IMR-90 (cell line): Measurements from ENCODE around the gene PHPT1. TPM values are rescaled to one million over a fixed set of nuclear protein-coding genes. Genes with fewer than 3 reads are reported as not detected.
A peak's percentile ranks its signal among the peaks of the same experiment; 100 is the strongest.

Experiments used
- ATAC-seq: fragments of 200-7000 bp; cut with Tn5 transposase; 2 replicates; pipeline ENCODE4 v1.9.1; 2020; ENCODE audit warnings: low read depth, mild to moderate bottlenecking, moderate library complexity
- BruUV-seq: library from RNA; stranded (reverse); fragments of 400-500 nt; replicated peaks from 2 replicates; lab custom pipeline; 2021; lab: Mats Ljungman, UMichigan
- CTCF ChIA-PET: fragments of 300-600 bp; formaldehyde crosslinking; extraction: SDS; loops from one replicate; lab custom pipeline; 2021; ENCODE audit warnings: antibody characterized with exemption; lab: Yijun Ruan, JAX
- POLR2A ChIA-PET: fragments of 300-600 bp; sonication (Branson Sonifier 250); formaldehyde crosslinking; loops from one replicate; lab custom pipeline; 2022; ENCODE audit warnings: antibody characterized with exemption; ENCODE audit not compliant: unreplicated experiment; lab: Charles Lee
- DNase-seq: peaks from one replicate; pipeline ENCODE4 v3.0.0; 2013
- H2AFZ ChIP-seq: replicated peaks from 2 replicates; pipeline ENCODE3; 2013; ENCODE audit warnings: low read length, mild to moderate bottlenecking; ENCODE audit not compliant: poor library complexity
- H2AK5ac ChIP-seq: 2 replicates; pipeline ENCODE4 v1.6.1; 2013; ENCODE audit warnings: low read depth, low read length, inconsistent platforms
- H2AK9ac ChIP-seq: replicated peaks from 2 replicates; pipeline ENCODE3; 2013; ENCODE audit warnings: mild to moderate bottlenecking, low read depth, low read length, moderate library complexity; ENCODE audit not compliant: poor library complexity
- H2BK120ac ChIP-seq: 2 replicates; pipeline ENCODE4 v1.6.1; 2013; ENCODE audit warnings: low read depth, low read length, inconsistent platforms
- H2BK15ac ChIP-seq: 3 replicates; pipeline ENCODE4 v1.6.1; 2013; ENCODE audit warnings: low read depth, low read length, inconsistent platforms
- H2BK20ac ChIP-seq: 2 replicates; pipeline ENCODE4 v1.6.1; 2013; ENCODE audit warnings: low read depth, mild to moderate bottlenecking, inconsistent platforms, low read length, moderate library complexity
- H2BK5ac ChIP-seq: 2 replicates; pipeline ENCODE4 v1.6.1; 2013; ENCODE audit warnings: mild to moderate bottlenecking, low read depth, low read length, inconsistent platforms; ENCODE audit not compliant: poor library complexity, severe bottlenecking
- H3K14ac ChIP-seq: replicated peaks from 2 replicates; pipeline ENCODE4 v1.6.1; 2013; ENCODE audit warnings: low read depth, low read length, inconsistent platforms
- H3K18ac ChIP-seq: 2 replicates; pipeline ENCODE4 v1.6.1; 2013; ENCODE audit warnings: low read depth, low read length, control low read depth
- H3K23ac ChIP-seq: 2 replicates; pipeline ENCODE4 v1.6.1; 2013; ENCODE audit warnings: low read depth, low read length, inconsistent platforms
- H3K27ac ChIP-seq: 2 replicates; pipeline ENCODE4 v1.5.1; 2013; ENCODE audit warnings: mild to moderate bottlenecking, control low read depth, low read length; ENCODE audit not compliant: insufficient read depth
- H3K27me3 ChIP-seq: 2 replicates; pipeline ENCODE4 v1.6.1; 2013; ENCODE audit warnings: low read length; ENCODE audit not compliant: control insufficient read depth, insufficient read depth
- H3K36me3 ChIP-seq: 2 replicates; pipeline ENCODE4 v1.6.1; 2013; ENCODE audit warnings: low read length, mixed read lengths; ENCODE audit not compliant: control insufficient read depth, insufficient read depth
- H3K4ac ChIP-seq: 2 replicates; pipeline ENCODE4 v1.6.1; 2013; ENCODE audit warnings: low read depth, low read length, inconsistent platforms
- H3K4me1 ChIP-seq: 2 replicates; pipeline ENCODE4 v1.6.1; 2013; ENCODE audit warnings: low read length, mixed read lengths; ENCODE audit not compliant: control insufficient read depth, insufficient read depth
- H3K4me2 ChIP-seq: 2 replicates; pipeline ENCODE4 v1.6.1; 2013; ENCODE audit warnings: low read depth, mild to moderate bottlenecking, control low read depth, low read length, moderate library complexity
- H3K4me3 ChIP-seq: 2 replicates; pipeline ENCODE4 v1.5.1; 2013; ENCODE audit warnings: low read depth, mild to moderate bottlenecking, control low read depth, low read length, moderate library complexity; ENCODE audit not compliant: insufficient read depth
- H3K56ac ChIP-seq: 2 replicates; pipeline ENCODE4 v1.6.1; 2013; ENCODE audit warnings: low read length, inconsistent platforms; ENCODE audit not compliant: insufficient read depth; ENCODE audit errors: extremely low read depth
- H3K79me1 ChIP-seq, 2 experiments: 2 replicates each; pipeline ENCODE4 v1.6.1; 2013; ENCODE audit warnings: low read length in 2 of 2, inconsistent platforms in 1 of 2, low read depth in 1 of 2
- H3K9ac ChIP-seq: 2 replicates; pipeline ENCODE4 v1.6.1; 2013; ENCODE audit warnings: low read depth, low read length, control low read depth
- H3K9me1 ChIP-seq: 2 replicates; pipeline ENCODE4 v1.6.1; 2013; ENCODE audit warnings: low read length, inconsistent platforms; ENCODE audit not compliant: insufficient read depth
- H3K9me3 ChIP-seq: 2 replicates; pipeline ENCODE4 v1.6.1; 2013; ENCODE audit warnings: low read length; ENCODE audit not compliant: control insufficient read depth, insufficient read depth
- H4K20me1 ChIP-seq: 2 replicates; pipeline ENCODE4 v1.6.1; 2013; ENCODE audit warnings: low read length, inconsistent platforms; ENCODE audit not compliant: insufficient read depth
- H4K5ac ChIP-seq: 2 replicates; pipeline ENCODE4 v1.6.1; 2013; ENCODE audit warnings: mild to moderate bottlenecking, low read depth, low read length, control low read depth
- H4K8ac ChIP-seq, 2 experiments: 2 replicates each; pipeline ENCODE4 v1.6.1; 2013; ENCODE audit warnings: low read depth in 2 of 2, low read length in 2 of 2, control low read depth in 1 of 2, inconsistent platforms in 1 of 2
- H4K91ac ChIP-seq: 2 replicates; pipeline ENCODE4 v1.6.1; 2013; ENCODE audit warnings: low read depth, low read length, inconsistent platforms; ENCODE audit not compliant: insufficient read depth
- BHLHE40 ChIP-seq: fragments of 150-350 bp; IDR thresholded peaks from 2 replicates; pipeline ENCODE4 v1.6.1; 2016; ENCODE audit warnings: mild to moderate bottlenecking, low read depth, low read length
- CEBPB ChIP-seq: IDR thresholded peaks from 2 replicates; pipeline ENCODE4 v1.6.1; 2012; ENCODE audit warnings: low read depth, low read length, improper control_type of control experiment
- CHD1 ChIP-seq: IDR thresholded peaks from 2 replicates; pipeline ENCODE4 v1.6.1; 2012; ENCODE audit warnings: low read depth, low read length, improper control_type of control experiment
- FOS ChIP-seq: fragments of 150-350 bp; IDR thresholded peaks from 2 replicates; pipeline ENCODE4 v1.6.1; 2016; ENCODE audit warnings: low read depth, low read length
- MAFK ChIP-seq: IDR thresholded peaks from 2 replicates; pipeline ENCODE4 v1.6.1; 2012; ENCODE audit warnings: low read depth, low read length, improper control_type of control experiment
- MAZ ChIP-seq: IDR thresholded peaks from 2 replicates; pipeline ENCODE4 v1.6.1; 2012; ENCODE audit warnings: low read depth, mild to moderate bottlenecking, low read length, improper control_type of control experiment, moderate library complexity, borderline replicate concordance
- MXI1 ChIP-seq: IDR thresholded peaks from 2 replicates; pipeline ENCODE4 v1.6.1; 2012; ENCODE audit warnings: low read depth, mild to moderate bottlenecking, low read length, moderate library complexity, borderline replicate concordance
- NFE2L2 ChIP-seq: fragments of 150-350 bp; IDR thresholded peaks from 2 replicates; pipeline ENCODE4 v1.6.1; 2016; ENCODE audit warnings: low read depth, mild to moderate bottlenecking, low read length
- POLR2A ChIP-seq: IDR thresholded peaks from 2 replicates; pipeline ENCODE4 v1.6.1; 2012; ENCODE audit warnings: mild to moderate bottlenecking, low read depth, low read length
- RAD21 ChIP-seq: IDR thresholded peaks from 2 replicates; pipeline ENCODE4 v1.6.1; 2012; ENCODE audit warnings: low read length, improper control_type of control experiment
- RCOR1 ChIP-seq: IDR thresholded peaks from 2 replicates; pipeline ENCODE4 v1.6.1; 2012; ENCODE audit warnings: mild to moderate bottlenecking, low read length, improper control_type of control experiment; ENCODE audit not compliant: insufficient replicate concordance
- RFX5 ChIP-seq: IDR thresholded peaks from 2 replicates; pipeline ENCODE4 v1.8.0; 2012; ENCODE audit warnings: low read depth, mild to moderate bottlenecking, low read length, moderate library complexity
- SMC3 ChIP-seq: fragments of 150-350 bp; IDR thresholded peaks from 2 replicates; pipeline ENCODE4 v1.6.1; 2016; ENCODE audit warnings: low read depth, mild to moderate bottlenecking, antibody characterized with exemption, low read length, moderate library complexity
- WGBS, 2 experiments: methylation state at CpG; one replicate each; pipeline versions ENCODE4 v1.1.5 to v1.1.7; 2013; ENCODE audit warnings: missing lambda C conversion rate in 2 of 2; ENCODE audit not compliant: insufficient read length in 1 of 2; ENCODE audit errors: extremely low coverage in 2 of 2; 5-methylcytosine and 5-hydroxymethylcytosine counted together
- dilution Hi-C: fragments of 300-500 bp; cut with HindIII; formaldehyde crosslinking; loops from one replicate; pipeline ENCODE4 v1.14.3; 2018; ENCODE audit warnings: low sequenced_read_pairs; ENCODE audit not compliant: unreplicated experiment
- in situ Hi-C: fragments of 300-500 bp; cut with MboI; formaldehyde crosslinking; loops from 3 replicates; pipeline ENCODE4 v1.14.3; 2019; ENCODE audit warnings: low sequenced_read_pairs, inconsistent platforms, mixed read lengths
- intact Hi-C: fragments of 100-400 bp; cut with micrococcal nuclease; formaldehyde crosslinking; loops from 2 replicates; pipeline ENCODE4 v1.10.0; 2022
- polyA plus RNA-seq, 3 experiments: library from polyadenylated mRNA; depleted of rRNA; stranded (reverse); fragments of >200 nt; gene quantifications; 2 replicates each; pipeline ENCODE4 v1.2.3, GENCODE V29; 2012; ENCODE audit warnings: low replicate concordance in 1 of 3
- total RNA-seq: library from RNA; depleted of rRNA; stranded (reverse); fragments of >200 nt; gene quantifications from 2 replicates; pipeline ENCODE4 v1.2.3, GENCODE V29; 2012
- TF ChIP-seq, protein P1 (sequence below): fragments of 150-350 bp; IDR thresholded peaks from 2 replicates; pipeline ENCODE4 v1.6.1; 2017; ENCODE audit warnings: mild to moderate bottlenecking, antibody characterized with exemption, low read length, low read depth
- TF ChIP-seq, protein P2 (sequence below): conservative IDR thresholded peaks from 2 replicates; pipeline ENCODE4 v1.5.1; 2012; ENCODE audit warnings: mild to moderate bottlenecking, low read depth, low read length, improper control_type of control experiment
- TF ChIP-seq, protein P3 (sequence below): fragments of 150-350 bp; IDR thresholded peaks from 2 replicates; pipeline ENCODE4 v1.6.1; 2016; ENCODE audit warnings: low read depth, mild to moderate bottlenecking, low read length, moderate library complexity, borderline replicate concordance

PHPT1 gene
- total and polyA plus RNA-seq, 2 of the 4 experiments (the other 2 are of a cell fraction) = 79.8 to 214 TPM

DNA sequence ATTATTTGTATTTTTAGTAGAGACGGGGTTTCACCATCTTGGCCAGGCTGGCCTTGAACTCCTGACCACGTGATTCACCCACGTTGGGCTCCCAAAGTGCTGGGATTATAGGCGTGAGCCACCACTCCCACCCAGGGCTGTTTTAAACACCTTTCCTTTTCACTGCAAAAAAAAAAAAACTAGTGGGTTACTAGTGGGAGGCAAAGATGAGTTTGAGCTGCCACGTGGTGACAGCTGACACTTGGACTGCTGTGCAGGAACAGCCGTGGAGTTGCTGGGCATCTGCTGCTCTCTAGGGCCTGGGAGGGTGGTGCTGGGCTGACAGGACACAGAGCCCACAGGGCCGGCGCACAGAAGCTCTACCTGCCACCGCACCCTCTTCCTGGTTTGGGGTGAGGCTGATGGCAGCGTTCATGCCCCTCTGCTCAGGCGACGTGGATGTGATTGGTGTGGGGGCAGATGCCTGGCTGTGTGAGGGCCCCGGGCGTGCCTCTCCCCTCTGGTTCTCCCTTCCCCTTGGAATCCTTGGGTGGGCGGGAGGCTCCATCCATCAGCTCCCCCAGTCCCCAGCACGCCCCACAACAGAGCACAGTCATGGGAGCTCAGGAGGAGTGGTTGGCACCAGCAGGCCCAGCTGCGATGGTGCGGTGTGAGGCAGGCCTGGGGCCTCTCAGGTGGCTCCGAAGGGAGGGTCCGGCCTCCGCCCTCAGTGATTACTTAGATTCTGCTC, 24.5 kb upstream of the PHPT1 start:
- POLR2A ChIA-PET = no interaction called here
- ATAC-seq = no peak
- Histone ChIP-seq H4K5ac (no peak overlapping the region), H3K9ac (no peak overlapping the region), H3K23ac (no peak overlapping the region), H3K4me1 (peaks cover 3% of the 10 kb centered on the region; the same call in 1 of the 2 replicates), H4K20me1 (peaks cover 15% of the 10 kb centered on the region), H3K56ac (no peak overlapping the region), H3K4me3 (no peak overlapping the region), H3K27ac (no peak overlapping the region), H2AK5ac (no peak overlapping the region), H3K27me3 (no peaks in the 10 kb centered on the region), H2BK20ac (no peak overlapping the region), H2AK9ac (peak overlapping the region; percentile 16), H3K9me1 (no peaks in the 10 kb centered on the region), H2AFZ (no peak overlapping the region), H3K4ac (no peak overlapping the region), H4K91ac (no peak overlapping the region), H2BK120ac (no peak overlapping the region), H3K4me2 (no peak overlapping the region), H3K14ac (no peak overlapping the region), H4K8ac (no peak overlapping the region), H3K9me3 (no peaks in the 10 kb centered on the region), H2BK5ac (no peak overlapping the region), H3K36me3 (peaks cover 42% of the 10 kb centered on the region), H3K79me1 (peaks cover 11 to 22% of the 10 kb centered on the region in 2 experiments), H2BK15ac (no peak overlapping the region), H3K18ac (no peak overlapping the region)
- no peak for TF ChIP-seq NFE2L2
- no peak for TF ChIP-seq POLR2A
- no peak for TF ChIP-seq RCOR1
- TF ChIP-seq RAD21 = no peak
- TF ChIP-seq FOS = no peak
- TF ChIP-seq CHD1 = no peak
- no peak for TF ChIP-seq BHLHE40
- TF ChIP-seq CEBPB = no peak
- TF ChIP-seq MAFK = no peak
- no peak for TF ChIP-seq RFX5
- TF ChIP-seq SMC3 = no peak
- TF ChIP-seq, protein P1, sequence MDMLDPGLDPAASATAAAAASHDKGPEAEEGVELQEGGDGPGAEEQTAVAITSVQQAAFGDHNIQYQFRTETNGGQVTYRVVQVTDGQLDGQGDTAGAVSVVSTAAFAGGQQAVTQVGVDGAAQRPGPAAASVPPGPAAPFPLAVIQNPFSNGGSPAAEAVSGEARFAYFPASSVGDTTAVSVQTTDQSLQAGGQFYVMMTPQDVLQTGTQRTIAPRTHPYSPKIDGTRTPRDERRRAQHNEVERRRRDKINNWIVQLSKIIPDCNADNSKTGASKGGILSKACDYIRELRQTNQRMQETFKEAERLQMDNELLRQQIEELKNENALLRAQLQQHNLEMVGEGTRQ = no peak
- no peak for TF ChIP-seq MAZ
- no peak for TF ChIP-seq MXI1
- TF ChIP-seq, protein P2, sequence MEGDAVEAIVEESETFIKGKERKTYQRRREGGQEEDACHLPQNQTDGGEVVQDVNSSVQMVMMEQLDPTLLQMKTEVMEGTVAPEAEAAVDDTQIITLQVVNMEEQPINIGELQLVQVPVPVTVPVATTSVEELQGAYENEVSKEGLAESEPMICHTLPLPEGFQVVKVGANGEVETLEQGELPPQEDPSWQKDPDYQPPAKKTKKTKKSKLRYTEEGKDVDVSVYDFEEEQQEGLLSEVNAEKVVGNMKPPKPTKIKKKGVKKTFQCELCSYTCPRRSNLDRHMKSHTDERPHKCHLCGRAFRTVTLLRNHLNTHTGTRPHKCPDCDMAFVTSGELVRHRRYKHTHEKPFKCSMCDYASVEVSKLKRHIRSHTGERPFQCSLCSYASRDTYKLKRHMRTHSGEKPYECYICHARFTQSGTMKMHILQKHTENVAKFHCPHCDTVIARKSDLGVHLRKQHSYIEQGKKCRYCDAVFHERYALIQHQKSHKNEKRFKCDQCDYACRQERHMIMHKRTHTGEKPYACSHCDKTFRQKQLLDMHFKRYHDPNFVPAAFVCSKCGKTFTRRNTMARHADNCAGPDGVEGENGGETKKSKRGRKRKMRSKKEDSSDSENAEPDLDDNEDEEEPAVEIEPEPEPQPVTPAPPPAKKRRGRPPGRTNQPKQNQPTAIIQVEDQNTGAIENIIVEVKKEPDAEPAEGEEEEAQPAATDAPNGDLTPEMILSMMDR = no peak
- TF ChIP-seq, protein P3, sequence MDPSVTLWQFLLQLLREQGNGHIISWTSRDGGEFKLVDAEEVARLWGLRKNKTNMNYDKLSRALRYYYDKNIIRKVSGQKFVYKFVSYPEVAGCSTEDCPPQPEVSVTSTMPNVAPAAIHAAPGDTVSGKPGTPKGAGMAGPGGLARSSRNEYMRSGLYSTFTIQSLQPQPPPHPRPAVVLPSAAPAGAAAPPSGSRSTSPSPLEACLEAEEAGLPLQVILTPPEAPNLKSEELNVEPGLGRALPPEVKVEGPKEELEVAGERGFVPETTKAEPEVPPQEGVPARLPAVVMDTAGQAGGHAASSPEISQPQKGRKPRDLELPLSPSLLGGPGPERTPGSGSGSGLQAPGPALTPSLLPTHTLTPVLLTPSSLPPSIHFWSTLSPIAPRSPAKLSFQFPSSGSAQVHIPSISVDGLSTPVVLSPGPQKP = no peak
- CTCF ChIA-PET = no interaction called here
- in situ Hi-C loops (no loop called here), dilution Hi-C loops (no loop called here), intact Hi-C loops (no loop called here)
- no peak for DNase-seq
- WGBS, 2 experiments = 60% methylated on average over 1 of the region's 21 CpGs; no CpG with 5 or more reads in 1 of the 2 experiments
- no TSS peak for BruUV-seq
